Sigmoid colon (tissue), 7 donors: Measurements from ENCODE around the gene OVCA2. TPM values are rescaled to one million over a fixed set of nuclear protein-coding genes. Genes with fewer than 3 reads are reported as not detected.

ENCODE experiments used
- DNase-seq: peaks from one replicate; pipeline ENCODE4 v3.0.0-alpha.2; 2019
- H3K27ac ChIP-seq, 4 donors: fragments of 200-600 bp; sonication (generic); one replicate each; pipeline ENCODE4 v1.5.1; 2016 to 2019; ENCODE audit warnings: mild to moderate bottlenecking in 1 of 4
- H3K27me3 ChIP-seq, 3 donors: fragments of 200-600 bp; sonication (generic); one replicate each; pipeline ENCODE4 v1.5.1; 2019; ENCODE audit warnings: mild to moderate bottlenecking in 1 of 3
- H3K36me3 ChIP-seq, 4 donors: fragments of 200-600 bp; sonication (generic); one replicate each; pipeline ENCODE4 v1.5.1; 2016 to 2019
- H3K4me1 ChIP-seq, 4 donors: fragments of 200-600 bp; sonication (generic); one replicate each; pipeline ENCODE4 v1.5.1; 2017 to 2019
- H3K4me3 ChIP-seq, 4 donors: fragments of 200-600 bp; sonication (generic); one replicate each; pipeline ENCODE4 v1.5.1; 2017 to 2019; ENCODE audit warnings: mild to moderate bottlenecking in 2 of 4, moderate library complexity in 1 of 4
- H3K9me3 ChIP-seq, 4 donors: fragments of 200-600 bp in 3 of 4; sonication (generic) in 3 of 4; one replicate each; pipeline versions ENCODE4 v1.5.1 to v1.6.1; 2013 to 2019
- CTCF ChIP-seq, 4 experiments: fragments of 450-650 bp in 3 of 4; fragments of 200-600 bp in 1 of 4; IDR thresholded peaks; one replicate each; pipeline ENCODE4 v1.5.1; 2016 to 2019; ENCODE audit warnings: antibody characterized with exemption in 4 of 4, mild to moderate bottlenecking in 3 of 4, moderate library complexity in 2 of 4
- EP300 ChIP-seq, 4 donors: sonication (generic); formaldehyde crosslinking; IDR thresholded peaks; one replicate each; pipeline ENCODE4 v1.6.1; 2017; ENCODE audit warnings: antibody characterized with exemption in 4 of 4
- POLR2A ChIP-seq, 2 donors: fragments of 450-650 bp; IDR thresholded peaks; one replicate each; pipeline ENCODE4 v1.6.1; 2016; ENCODE audit warnings: antibody characterized with exemption in 2 of 2, mild to moderate bottlenecking in 2 of 2, moderate library complexity in 2 of 2
- POLR2AphosphoS5 ChIP-seq, 4 donors: sonication (generic); formaldehyde crosslinking; IDR thresholded peaks; one replicate each; pipeline ENCODE4 v1.6.1; 2017; ENCODE audit warnings: antibody characterized with exemption in 4 of 4
- WGBS, 2 donors: extraction: QIAGEN DNeasy Blood & Tissue Kit; methylation state at CpG; one replicate each; pipeline ENCODE4 v1.1.7; 2013; 5-methylcytosine and 5-hydroxymethylcytosine counted together
- intact Hi-C: fragments of 100-400 bp; cut with DNase I; formaldehyde crosslinking; loops from one replicate; pipeline ENCODE4 v1.15.1; 2023
- polyA plus RNA-seq, 3 donors: library from polyadenylated mRNA; stranded (reverse); fragments of 200-250 nt; gene quantifications; one replicate each; pipeline ENCODE4 v1.2.3, GENCODE V29; 2013
- total RNA-seq, 4 donors: library from RNA; depleted of rRNA; stranded (reverse); fragments of >200 nt; gene quantifications; one replicate each; pipeline ENCODE4 v1.1.0, GENCODE V29; 2016
- donor health status: healthy with polysubstance abuse.
- donor health status: Bipolar disorder and iron deficiency.
- donor health status: healthy.

OVCA2 gene
- total and polyA plus RNA-seq, 7 donors, result 26.3 to 66.8 (median 43.0) TPM

GRCh38 chr17:2023256-2023655, 18.6 kb upstream of the OVCA2 start:
- no peak overlapping the region for H3K27ac ChIP-seq
- intact Hi-C loops, result no loop called here

DNA sequence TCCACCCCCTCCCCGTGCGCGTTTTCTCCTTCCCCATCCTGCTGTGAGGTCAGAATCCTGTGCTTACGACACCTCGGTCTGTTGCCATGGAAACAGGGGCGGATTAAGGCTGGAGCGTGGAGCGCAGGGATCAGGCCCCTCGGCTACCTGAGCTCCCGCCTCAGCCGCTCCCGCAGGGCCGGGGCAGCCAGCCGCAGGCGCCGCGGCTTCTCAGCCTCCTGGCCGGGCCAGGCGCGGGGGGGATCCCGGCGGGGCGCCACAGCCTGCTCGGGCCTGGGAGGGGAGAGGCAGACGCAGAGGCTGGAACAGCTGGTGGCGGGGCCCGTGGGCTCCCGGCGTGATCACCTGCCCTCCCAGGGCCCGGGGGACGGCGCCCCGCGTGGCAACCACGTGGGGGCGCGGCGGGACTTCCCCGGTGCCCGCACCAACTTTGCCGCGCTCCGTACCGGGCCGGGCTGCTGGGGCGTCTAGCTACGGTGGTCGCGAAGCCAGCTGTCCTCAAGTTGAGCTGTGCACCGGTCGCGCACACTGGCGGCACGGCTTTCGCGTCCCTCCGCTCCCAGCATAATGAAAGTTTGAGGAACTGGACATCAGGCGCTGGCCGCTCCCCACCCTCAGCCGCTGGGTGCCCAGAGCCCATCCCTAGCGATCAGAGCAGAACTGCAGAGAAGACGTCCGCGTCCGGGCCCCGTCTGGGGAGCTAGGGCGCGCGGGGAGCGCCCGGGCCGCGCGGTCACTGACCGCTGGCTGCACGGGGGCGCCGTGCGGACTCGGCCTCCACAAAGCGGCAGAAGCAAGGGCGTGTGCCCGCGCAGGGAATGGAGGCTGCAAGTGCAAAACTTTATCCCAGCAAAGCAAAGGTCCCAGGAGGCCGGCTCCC, 17.9 kb upstream of the OVCA2 start:
- Histone ChIP-seq H3K4me1 (peaks cover 0 to 32% (median 30%) of the 10 kb centered on the region in 4 donors), H3K4me3 (peak overlapping the region; percentile 12 to 55 (median 48)), H3K36me3 (no peaks in the 10 kb centered on the region), H3K27ac (no peak overlapping the region), H3K9me3 (no peaks in the 10 kb centered on the region), H3K27me3 (peaks cover 20 to 67% (median 34%) of the 10 kb centered on the region in 3 donors)
- WGBS, 2 donors, result 2 to 3% methylated on average over 85 of the region's 85 CpGs
- TF ChIP-seq EP300 (IDR thresholded peaks at IDR 0.05), result no peak
- DNase-seq, result peak; percentile 81
- intact Hi-C loops, result loop anchor here (2.0 kb wide), 1 partner anchor 25 kb away; no protein-coding TSS in a partner anchor

More at GRCh38 chr17:2023256-2023655, 18.6 kb upstream of the OVCA2 start:
- peaks cover 0 to 32% (median 30%) of the 10 kb centered on the region in 4 donors for H3K4me1 ChIP-seq
- H3K27me3 ChIP-seq, result peaks cover 20 to 65% (median 34%) of the 10 kb centered on the region in 3 donors
- 40 to 46% methylated on average over 16 of the region's 16 CpGs for WGBS, 2 donors
- no peak for DNase-seq
- TF ChIP-seq POLR2A (IDR thresholded peaks at IDR 0.05) (no peak), POLR2AphosphoS5 (IDR thresholded peaks at IDR 0.05) (no peak), EP300 (IDR thresholded peaks at IDR 0.05) (no peak), CTCF (IDR thresholded peaks at IDR 0.05) (no peak)
- peak overlapping the region in 1 of 4 donors; percentile 55 for H3K4me3 ChIP-seq
- no peaks in the 10 kb centered on the region for H3K36me3 ChIP-seq
- no peaks in the 10 kb centered on the region for H3K9me3 ChIP-seq

- TF ChIP-seq POLR2A (IDR thresholded peaks at IDR 0.05) (no peak), POLR2AphosphoS5 (IDR thresholded peaks at IDR 0.05) (no peak), CTCF (IDR thresholded peaks at IDR 0.05) (no peak), EP300 (IDR thresholded peaks at IDR 0.05) (no peak)
- WGBS, 2 donors, result 1 to 2% methylated on average over 73 of the region's 73 CpGs
- peak overlapping the region; percentile 21 to 55 (median 48) for H3K4me3 ChIP-seq
- no peak for DNase-seq
- peaks cover 20 to 73% (median 34%) of the 10 kb centered on the region in 3 donors for H3K27me3 ChIP-seq
- intact Hi-C loops, result loop anchor here (2.0 kb wide), 1 partner anchor 26 kb away; no protein-coding TSS in a partner anchor
- H3K27ac ChIP-seq, result no peak overlapping the region
- no peaks in the 10 kb centered on the region for H3K36me3 ChIP-seq
- no peaks in the 10 kb centered on the region for H3K9me3 ChIP-seq
- peaks cover 0 to 35% (median 34%) of the 10 kb centered on the region in 4 donors for H3K4me1 ChIP-seq
These were observed 17.1 kb upstream of the OVCA2 start for GRCh38 chr17:2024572-2025219.

GRCh38 chr17:2025220-2025621, 16.6 kb upstream of the OVCA2 start, which contains the start of gene RTN4RL1:
RTN4RL1 (minus strand) TSS chr17:2025334; CDS start chr17:2024865, 469 bp downstream.
- TF ChIP-seq POLR2AphosphoS5 (IDR thresholded peaks at IDR 0.05) (peak in 1 of 4 donors; percentile 27), EP300 (IDR thresholded peaks at IDR 0.05) (no peak), POLR2A (IDR thresholded peaks at IDR 0.05) (no peak), CTCF (IDR thresholded peaks at IDR 0.05) (no peak)
- Histone ChIP-seq H3K4me1 (peaks cover 0 to 36% (median 35%) of the 10 kb centered on the region in 4 donors), H3K27ac (peak within 1 kb of the TSS in 2 of 4 donors; percentile 19 to 20), H3K4me3 (peak within 1 kb of the TSS; percentile 21 to 55 (median 48)), H3K36me3 (no peaks in the 10 kb centered on the region), H3K9me3 (no peaks in the 10 kb centered on the region), H3K27me3 (peaks cover 20 to 74% (median 34%) of the 10 kb centered on the region in 3 donors)
- 1% methylated on average over 47 of the region's 47 CpGs for WGBS, 2 donors
- DNase-seq, result peak; percentile 81
- intact Hi-C loops, result loop anchor here (2.0 kb wide), 1 partner anchor 26 kb away; no protein-coding TSS in a partner anchor
